GM19043 (cell line): ENCODE data around the gene FAM184B.
"Not testable (repeated sequence)": the region's sequence is repeated elsewhere in the genome, so short reads cannot be mapped to it uniquely, and the experiment has no call there.

Experiments used
- ATAC-seq: cut with Tn5 transposase; IDR thresholded peaks from one replicate; pipeline ENCODE4 v1.9.1; 2021; ENCODE audit warnings: low read depth; ENCODE audit not compliant: unreplicated experiment

FAM184B gene

GRCh38 chr4:17721496-17722355 lies 59.7 kb downstream of the FAM184B start:
- no peak for ATAC-seq

- ATAC-seq, result no peak
Observed at GRCh38 chr4:17719106-17719505, 62.3 kb downstream of the FAM184B start.

DNA sequence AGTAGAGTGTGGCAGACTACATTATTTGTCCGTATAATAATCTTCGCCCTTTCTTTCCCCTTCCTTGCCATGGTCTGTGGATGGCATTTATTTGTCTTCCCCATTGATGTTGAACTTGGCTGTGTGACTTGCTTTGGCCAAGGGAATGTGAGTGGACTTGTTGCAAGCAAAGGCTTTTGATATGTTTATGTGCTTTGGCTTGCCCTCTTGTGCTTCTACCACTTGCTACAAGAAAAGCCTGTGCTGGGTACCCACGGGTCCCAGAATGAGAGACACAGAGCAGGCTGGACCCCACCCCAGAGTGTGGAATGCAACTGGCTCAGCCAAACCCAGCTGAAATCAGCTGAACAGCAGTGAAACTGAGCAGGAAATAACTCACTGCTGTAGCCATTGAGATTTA lies 63.0 kb downstream of the FAM184B start:
- ATAC-seq, result no peak

DNA sequence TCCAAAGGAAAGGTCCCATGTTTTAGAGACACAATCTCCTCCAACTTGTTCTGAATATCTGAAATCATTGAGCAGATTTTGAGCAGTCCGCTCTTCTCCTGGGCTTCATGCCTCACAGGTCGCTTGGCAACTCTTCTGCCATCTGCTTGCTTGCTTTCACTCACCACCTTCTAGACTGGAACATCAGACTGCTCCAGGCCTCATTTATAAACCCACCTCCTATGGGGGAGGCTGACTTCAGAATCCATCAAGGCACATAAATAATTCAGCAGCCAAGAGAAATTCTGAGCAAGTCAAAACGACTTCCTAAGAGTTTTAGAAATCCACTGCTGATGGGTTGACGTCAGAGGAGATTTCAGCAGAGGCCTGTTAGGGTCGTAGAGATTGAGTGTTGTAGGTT lies 64.1 kb downstream of the FAM184B start:
- no peak for ATAC-seq

DNA sequence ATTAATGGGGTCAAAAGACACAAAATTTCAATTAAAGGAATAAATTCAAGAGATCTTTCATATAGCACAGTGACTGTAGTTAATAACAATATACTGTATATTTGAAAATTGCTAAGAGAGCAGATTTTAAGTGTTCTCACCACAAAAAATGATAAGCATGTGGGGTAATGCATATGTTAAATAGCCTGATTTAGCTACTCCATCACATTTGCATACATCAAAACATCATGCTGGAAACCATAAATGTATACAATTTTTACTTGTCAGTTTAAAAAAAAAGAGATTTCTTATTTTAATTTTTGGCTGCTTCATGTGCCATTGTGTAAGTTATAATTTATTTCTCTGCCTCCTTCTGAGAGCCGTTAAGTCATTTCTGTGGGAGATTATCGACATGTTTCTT lies 65.9 kb downstream of the FAM184B start:
- ATAC-seq, result no peak

DNA sequence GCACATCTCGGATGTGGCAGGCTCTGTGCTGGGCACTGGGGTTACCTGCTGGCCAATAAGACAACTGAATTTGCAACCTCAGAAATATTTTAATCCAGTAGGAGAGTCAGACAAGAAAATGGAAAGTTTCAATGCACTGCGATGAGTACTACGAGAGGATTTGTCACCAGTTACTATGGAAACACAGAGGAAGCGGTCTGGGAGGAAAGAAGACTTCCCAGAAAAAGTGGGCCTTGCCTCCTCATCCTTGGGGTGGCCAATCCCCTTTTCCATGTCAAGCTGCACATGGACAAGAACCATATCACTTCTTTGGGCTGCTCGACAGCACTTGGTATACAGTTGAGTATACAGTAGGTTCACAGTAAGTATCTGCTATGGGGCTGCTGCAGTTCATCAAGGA lies 67.6 kb downstream of the FAM184B start:
- no peak for ATAC-seq

GRCh38 chr4:17712166-17712565 lies 69.3 kb downstream of the FAM184B start:
- ATAC-seq, result no peak

GRCh38 chr4:17711206-17711605 lies 70.2 kb downstream of the FAM184B start:
- ATAC-seq, result not testable (repeated sequence)

- no peak for ATAC-seq
Observed at GRCh38 chr4:17709763-17710068, 71.7 kb downstream of the FAM184B start.

- no peak for ATAC-seq
Observed at GRCh38 chr4:17708992-17709762, 72.2 kb downstream of the FAM184B start.

DNA sequence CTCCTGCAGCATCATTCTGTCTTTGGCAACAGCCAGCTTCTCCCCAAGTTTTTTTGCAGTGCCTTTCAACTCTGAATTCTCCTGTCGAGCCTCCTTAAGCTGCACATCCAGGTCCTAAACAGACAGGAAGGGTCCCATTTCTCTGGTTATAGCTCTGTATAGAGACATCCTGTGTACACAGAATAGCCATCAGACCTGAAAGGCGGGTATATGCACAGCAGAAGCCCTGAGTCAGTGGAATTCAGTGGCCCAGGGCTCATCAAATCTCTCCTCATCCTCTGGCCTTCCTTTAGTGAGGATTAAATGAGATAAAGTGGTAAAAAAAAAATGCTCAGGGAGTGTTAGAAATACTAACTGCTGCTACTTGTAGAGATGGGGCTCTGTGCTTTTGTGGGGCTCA lies 73.8 kb downstream of the FAM184B start:
- no peak for ATAC-seq

DNA sequence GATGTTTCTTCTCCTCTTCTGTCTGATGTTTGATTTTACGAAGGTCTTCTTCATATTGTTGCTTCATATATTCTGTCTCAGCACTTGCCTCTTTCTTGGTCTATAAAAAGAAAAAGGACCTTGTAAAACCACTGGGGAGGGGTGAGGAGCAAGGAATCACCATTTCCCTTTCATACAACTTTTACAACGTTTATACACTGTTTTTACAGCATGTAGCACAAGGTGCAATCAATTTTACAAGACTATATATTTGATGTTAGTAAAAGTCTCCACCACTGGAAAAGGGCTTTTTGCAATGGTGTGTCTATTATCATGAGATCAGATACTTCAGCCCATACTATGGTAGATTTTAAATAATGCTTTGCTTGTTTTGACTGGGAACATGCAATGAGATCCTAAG lies 76.3 kb downstream of the FAM184B start:
- ATAC-seq, result no peak

DNA sequence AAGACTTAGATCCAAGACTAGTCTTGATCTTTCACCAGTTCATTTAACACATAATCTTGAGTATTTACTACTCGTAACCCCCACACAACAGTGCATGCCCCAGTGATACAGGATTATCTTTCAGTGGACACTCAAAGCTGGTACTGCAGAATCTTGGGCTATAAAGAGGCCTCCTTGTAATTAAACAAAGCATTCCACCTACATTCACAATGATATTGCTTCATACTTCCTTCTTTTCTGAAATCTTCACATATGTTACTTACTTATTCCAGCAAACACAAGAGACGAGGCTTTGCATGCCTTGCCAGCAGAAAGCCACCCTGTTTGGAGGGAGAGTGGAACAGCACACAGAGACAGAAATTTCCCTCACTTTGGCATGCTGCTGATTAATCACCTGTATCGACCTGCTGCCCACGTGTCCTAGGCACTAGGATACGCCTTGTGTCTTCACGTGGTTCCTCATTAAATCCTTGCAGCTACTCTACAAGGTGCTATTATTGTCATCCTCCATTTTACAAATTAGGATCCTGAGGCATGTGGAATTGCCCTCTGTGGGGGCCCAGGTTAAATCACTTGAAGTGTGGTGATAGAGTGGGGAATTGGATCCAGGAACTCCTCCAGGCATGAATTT lies 77.3 kb downstream of the FAM184B start:
- ATAC-seq, result no peak

GRCh38 chr4:17702641-17703040 lies 78.8 kb downstream of the FAM184B start:
- no peak for ATAC-seq

DNA sequence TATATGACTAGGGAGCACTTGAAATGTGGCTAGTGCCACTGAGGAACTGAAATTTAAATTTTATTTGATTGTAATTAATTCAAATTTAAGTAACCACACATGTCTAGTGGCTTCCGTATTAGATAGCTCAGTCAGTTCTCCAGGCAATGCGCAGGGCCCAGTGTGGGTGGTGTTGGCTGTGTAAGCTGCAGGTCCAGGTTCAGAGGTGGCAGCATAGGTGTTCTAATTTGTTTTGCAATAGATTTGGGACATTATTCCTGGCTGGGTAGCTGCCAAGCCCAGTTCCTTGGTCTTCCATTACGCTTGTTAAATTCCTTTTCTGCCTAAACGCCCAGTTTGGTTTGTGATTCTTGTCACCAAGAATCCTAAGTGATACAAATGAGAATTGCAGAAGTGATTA lies 79.5 kb downstream of the FAM184B start:
- ATAC-seq, result no peak

DNA sequence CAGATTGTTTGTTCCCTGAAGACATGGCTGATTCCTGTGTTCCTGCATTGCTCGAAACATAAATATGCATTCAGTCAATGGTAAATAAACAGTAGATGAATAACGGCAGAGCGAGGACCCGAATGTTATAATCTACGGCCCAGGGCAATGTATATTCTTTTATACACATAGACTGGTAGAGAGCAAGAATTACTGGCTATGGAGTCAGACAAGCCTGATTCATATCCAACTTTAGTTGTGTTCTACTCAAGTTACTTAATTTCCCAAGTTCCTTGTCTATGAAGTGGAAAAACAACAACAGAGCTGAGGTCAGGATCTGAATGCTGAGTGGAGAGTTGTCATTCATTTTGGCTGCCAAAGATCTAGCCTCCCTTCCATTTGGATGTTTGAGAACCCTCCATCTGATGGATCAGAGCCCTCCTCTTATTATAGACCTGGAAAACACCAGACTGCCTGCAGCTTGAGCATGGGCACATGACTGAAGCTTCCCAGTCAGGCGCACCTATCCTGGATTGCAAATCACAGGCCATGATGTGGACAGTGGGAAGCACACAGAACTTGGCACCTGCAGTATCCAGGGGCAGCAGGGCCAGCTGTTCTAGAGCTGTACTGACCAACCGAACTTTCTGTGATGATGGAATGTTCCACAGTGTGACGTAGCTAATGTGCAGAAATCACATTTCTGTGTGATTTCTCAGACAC lies 80.1 kb downstream of the FAM184B start:
- no peak for ATAC-seq

DNA sequence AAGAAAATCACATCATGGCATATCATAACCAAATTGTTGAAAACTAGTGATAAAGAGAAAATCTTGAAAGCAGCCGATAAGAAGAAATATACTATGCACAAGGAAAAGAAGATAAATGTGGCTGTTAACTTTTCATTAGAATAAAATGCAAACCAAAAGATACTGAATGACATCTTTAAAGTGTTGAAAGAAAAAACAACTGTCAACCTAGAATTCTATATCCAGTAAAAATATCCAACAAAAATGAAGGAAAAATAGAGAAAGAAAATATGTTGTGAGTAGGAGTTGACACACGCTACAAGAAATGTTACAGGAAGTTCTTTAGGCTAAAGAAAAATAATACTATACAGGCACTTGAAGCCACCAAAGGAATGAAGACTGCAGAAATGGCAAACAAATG lies 82.0 kb downstream of the FAM184B start:
- no peak for ATAC-seq

- ATAC-seq, result no peak
Observed at GRCh38 chr4:17698116-17698515, 83.3 kb downstream of the FAM184B start.

DNA sequence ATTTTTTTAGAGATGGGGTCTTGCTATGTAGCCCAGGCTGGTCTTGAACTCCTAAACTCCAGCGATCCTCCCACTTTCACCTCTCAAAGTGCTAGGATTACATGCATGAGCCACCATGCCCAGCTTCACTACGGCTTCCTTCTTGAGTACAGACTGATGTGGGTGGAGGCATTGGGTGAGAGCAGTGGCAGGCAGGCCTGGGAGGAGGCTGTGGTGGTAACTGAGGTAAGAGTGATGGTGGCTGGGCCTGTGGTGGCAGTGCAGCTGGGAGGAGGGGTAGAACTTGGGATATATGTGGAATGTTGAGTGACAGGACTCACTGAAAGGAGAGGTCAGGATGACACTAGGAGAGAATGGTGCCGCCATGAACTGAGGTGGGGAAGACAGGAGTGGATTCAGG lies 86.1 kb downstream of the FAM184B start:
- no peak for ATAC-seq

DNA sequence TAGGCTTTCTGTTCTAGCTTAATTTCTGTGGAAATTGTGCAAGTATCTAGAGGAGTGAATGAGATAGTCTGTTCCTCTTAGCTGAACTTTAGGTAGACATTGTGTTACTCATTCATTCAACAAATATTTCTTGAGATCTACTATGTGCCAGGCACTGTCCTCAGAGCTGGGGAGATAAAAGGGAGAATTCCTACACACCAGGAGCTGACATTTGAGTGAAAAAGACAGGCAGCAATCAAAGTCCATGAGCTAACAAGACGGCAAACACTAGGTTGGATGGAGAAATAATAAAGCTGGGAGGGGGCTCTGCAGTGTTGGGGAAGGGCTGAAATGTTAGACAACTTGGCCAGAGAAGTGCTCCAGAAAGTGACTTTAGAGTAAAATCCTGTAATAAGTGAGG lies 86.9 kb downstream of the FAM184B start:
- no peak for ATAC-seq

DNA sequence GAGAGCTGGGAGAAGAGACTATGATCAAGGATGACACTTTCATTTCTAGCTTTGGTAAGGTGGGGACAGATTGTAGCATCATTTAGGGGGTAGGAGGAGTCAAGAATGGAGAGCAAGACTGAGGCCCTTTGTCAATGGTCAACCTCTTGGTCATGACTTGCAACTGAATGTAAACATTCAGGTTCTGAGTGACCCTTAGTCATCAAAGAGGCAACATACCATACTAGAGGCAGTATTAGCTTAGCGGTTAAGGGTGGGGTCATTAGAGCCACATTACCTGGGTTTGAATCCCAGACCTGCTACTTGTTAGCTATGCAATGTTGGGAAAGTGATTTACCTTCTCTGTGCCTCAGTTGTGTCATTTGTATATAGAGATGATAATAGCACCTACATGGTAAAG lies 90.5 kb downstream of the FAM184B start:
- ATAC-seq, result no peak
